WERI-Rb-1 (cell line): Measurements from ENCODE around the gene SKIL.
"Not testable (repeated sequence)": the region's sequence is repeated elsewhere in the genome, so short reads cannot be mapped to it uniquely, and the experiment has no call there.

ENCODE experiments used
- DNase-seq: peaks from one replicate; pipeline ENCODE4 v3.0.0-alpha.2; 2020
- H3K27ac ChIP-seq: fragments of 250-450 bp; sonication (Bioruptor Pico); 2 replicates; pipeline ENCODE4 v1.5.1; 2020; ENCODE audit warnings: mild to moderate bottlenecking, moderate library complexity
- H3K27me3 ChIP-seq: fragments of 250-450 bp; sonication (Bioruptor Pico); 2 replicates; pipeline ENCODE4 v1.5.1; 2021; ENCODE audit warnings: mild to moderate bottlenecking, low read depth, moderate library complexity; ENCODE audit not compliant: insufficient read depth, severe bottlenecking
- H3K36me3 ChIP-seq: fragments of 250-450 bp; sonication (Bioruptor Pico); 2 replicates; pipeline ENCODE4 v1.5.1; 2020; ENCODE audit warnings: mild to moderate bottlenecking, moderate library complexity
- H3K4me3 ChIP-seq: 2 replicates; pipeline ENCODE4 v1.5.1; 2011; ENCODE audit warnings: low read depth, mild to moderate bottlenecking, control low read depth, low read length
- H3K9me3 ChIP-seq: fragments of 250-450 bp; sonication (Bioruptor Pico); 2 replicates; pipeline ENCODE4 v1.5.1; 2021; ENCODE audit warnings: mild to moderate bottlenecking, moderate library complexity; ENCODE audit not compliant: severe bottlenecking
- CTCF ChIP-seq: IDR thresholded peaks from 2 replicates; pipeline ENCODE4 v1.5.1; 2011; ENCODE audit warnings: low read depth, mild to moderate bottlenecking, control low read depth, inconsistent platforms, low read length

Gene SKIL

DNA sequence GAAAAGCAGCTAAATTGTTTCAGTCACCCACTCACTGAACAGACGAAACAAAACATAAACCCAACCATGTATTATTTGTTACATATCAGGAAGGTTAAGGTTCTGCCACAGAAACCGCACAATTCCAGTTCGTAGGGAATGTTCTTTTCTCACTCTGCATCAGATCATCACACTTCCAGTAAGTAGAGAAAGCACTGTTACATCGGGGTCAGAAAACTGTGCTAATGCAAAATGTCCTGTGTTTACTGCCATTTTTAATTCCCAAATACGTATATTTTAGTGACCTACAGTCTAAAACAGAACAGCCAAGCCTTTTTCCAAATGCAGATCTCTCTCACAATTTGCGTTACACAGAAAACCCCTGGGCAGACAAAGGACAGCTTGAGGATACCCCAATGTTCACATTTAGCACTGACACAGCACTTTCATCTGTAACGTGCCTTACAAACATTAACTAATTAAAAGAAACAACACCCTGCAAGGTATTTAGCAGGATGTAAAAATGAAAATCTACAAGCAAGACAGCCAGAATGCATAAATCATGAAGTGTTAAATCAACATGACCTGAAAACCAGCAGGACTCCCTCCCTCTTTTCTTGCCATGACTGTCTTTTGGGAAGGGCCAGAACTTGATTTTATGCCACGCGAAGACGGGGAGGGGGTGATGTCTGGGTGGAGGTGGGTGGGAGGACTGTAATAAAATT is 34.8 kb upstream of the SKIL start:
- DNase-seq = no peak
- no peak overlapping the region for H3K4me3 ChIP-seq
- H3K9me3 ChIP-seq = peaks cover 9% of the 10 kb centered on the region
- H3K36me3 ChIP-seq = no peaks in the 10 kb centered on the region
- no peak overlapping the region for H3K27ac ChIP-seq
- no peak for TF ChIP-seq CTCF
- no peaks in the 10 kb centered on the region for H3K27me3 ChIP-seq

GRCh38 chr3:170323331-170323730 is 34.2 kb upstream of the SKIL start:
- H3K4me3 ChIP-seq = no peak overlapping the region
- DNase-seq = no peak
- no peak for TF ChIP-seq CTCF
- peaks cover 15% of the 10 kb centered on the region for H3K9me3 ChIP-seq
- H3K36me3 ChIP-seq = no peaks in the 10 kb centered on the region
- H3K27ac ChIP-seq = no peak overlapping the region
- H3K27me3 ChIP-seq = no peaks in the 10 kb centered on the region

DNA sequence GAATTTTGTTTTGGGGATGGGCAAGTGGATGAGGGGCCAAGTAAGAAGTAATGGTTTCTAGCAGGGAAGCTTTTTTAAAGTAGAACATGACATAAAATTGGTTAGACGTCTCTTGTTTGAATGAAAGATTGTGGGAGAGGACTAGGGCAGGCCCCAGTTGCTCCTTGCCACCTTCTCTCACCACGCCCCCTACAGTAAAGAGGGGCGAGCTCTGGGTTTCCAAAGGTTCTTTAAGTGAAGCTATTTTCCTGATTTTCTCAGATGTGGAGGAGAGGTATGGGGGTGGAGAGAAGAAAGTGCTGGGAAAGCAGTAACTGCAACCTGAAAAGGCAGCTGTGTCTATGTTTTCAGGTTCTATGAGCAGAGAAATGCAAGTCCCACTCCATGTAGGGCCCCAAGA is 32.6 kb upstream of the SKIL start:
- H3K27me3 ChIP-seq = no peaks in the 10 kb centered on the region
- no peak overlapping the region for H3K4me3 ChIP-seq

DNA sequence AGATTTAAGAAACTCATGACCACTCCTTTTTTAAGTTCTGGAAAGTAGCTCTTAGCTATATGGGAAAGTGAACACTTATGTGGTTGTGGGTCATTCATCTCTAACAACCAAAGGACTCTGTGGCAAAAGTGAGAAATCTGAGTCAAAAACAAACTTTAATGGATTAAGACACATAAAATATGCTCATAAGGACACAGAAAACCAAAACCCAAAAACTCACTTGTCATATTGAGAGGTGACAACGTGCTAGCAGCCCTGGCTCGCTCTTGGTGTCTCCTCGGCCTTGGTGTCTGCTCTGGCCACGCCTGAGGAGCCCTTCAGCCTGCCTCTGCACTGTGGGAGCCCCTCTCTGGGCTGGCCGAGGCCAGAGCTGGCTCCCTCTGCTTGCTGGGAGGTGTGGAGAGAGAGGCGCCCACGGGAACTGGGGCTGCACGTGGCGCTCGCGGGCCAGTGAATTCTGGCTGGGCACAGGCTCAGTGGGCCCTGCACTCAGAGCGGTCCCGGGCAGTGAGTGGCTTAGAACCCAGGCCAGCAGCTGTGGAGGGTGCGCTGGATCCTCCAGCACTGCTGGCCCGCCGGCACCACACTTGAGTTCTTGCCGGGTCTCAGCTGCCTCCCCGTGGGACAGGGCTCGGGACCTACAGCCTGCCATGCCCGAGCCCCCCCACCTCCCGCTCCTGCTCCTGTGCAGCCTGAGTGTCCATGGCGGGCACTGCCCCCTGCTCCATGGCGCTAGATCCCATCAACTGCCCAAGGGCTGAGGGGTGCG is 30.3 kb upstream of the SKIL start:
- DNase-seq = no peak
- TF ChIP-seq CTCF = no peak
- Histone ChIP-seq H3K27ac (no peak overlapping the region), H3K9me3 (peaks cover 15% of the 10 kb centered on the region), H3K27me3 (no peaks in the 10 kb centered on the region), H3K4me3 (no peak overlapping the region), H3K36me3 (no peaks in the 10 kb centered on the region)

More for the DNA sequence above, 32.6 kb upstream of the SKIL start:
- no peaks in the 10 kb centered on the region for H3K36me3 ChIP-seq
- no peak for TF ChIP-seq CTCF
- H3K27ac ChIP-seq = no peak overlapping the region
- no peak for DNase-seq
- peaks cover 15% of the 10 kb centered on the region for H3K9me3 ChIP-seq

- H3K4me3 ChIP-seq, DNase-seq, H3K27ac ChIP-seq, H3K36me3 ChIP-seq, H3K27me3 ChIP-seq: not testable (repeated sequence)
- peaks cover 15% of the 10 kb centered on the region for H3K9me3 ChIP-seq
Observed at GRCh38 chr3:170327868-170328548, 29.5 kb upstream of the SKIL start.

GRCh38 chr3:170330366-170330765 is 27.1 kb upstream of the SKIL start:
- no peak for TF ChIP-seq CTCF
- Histone ChIP-seq H3K36me3 (no peaks in the 10 kb centered on the region), H3K9me3 (peaks cover 15% of the 10 kb centered on the region), H3K27me3 (no peaks in the 10 kb centered on the region), H3K27ac (no peak overlapping the region), H3K4me3 (no peak overlapping the region)
- no peak for DNase-seq
